Fibroblast of lung (primary cell): Measurements from ENCODE around the gene PNLDC1. TPM values are rescaled to one million over a fixed set of nuclear protein-coding genes. Genes with fewer than 3 reads are reported as not detected.

ENCODE experiments used
- DNase-seq, 2 donors: peaks; one replicate each; pipeline versions ENCODE4 v3.0.0 to v3.0.0-alpha.2; 2010; ENCODE audit warnings: low read depth in 2 of 2
- H2AFZ ChIP-seq: 2 replicates; pipeline ENCODE4 v1.5.1; 2012; ENCODE audit warnings: low read length, control low read depth, inconsistent platforms
- H3K27ac ChIP-seq: 2 replicates; pipeline ENCODE4 v1.5.1; 2011; ENCODE audit warnings: low read length, control low read depth; ENCODE audit not compliant: insufficient read depth
- H3K27me3 ChIP-seq: 2 replicates; pipeline ENCODE4 v1.5.1; 2011; ENCODE audit warnings: mild to moderate bottlenecking, low read length; ENCODE audit not compliant: control insufficient read depth, insufficient read depth
- H3K36me3 ChIP-seq: 2 replicates; pipeline ENCODE4 v1.5.1; 2011; ENCODE audit warnings: low read length; ENCODE audit not compliant: control insufficient read depth, insufficient read depth
- H3K4me1 ChIP-seq: 2 replicates; pipeline ENCODE4 v1.5.1; 2011; ENCODE audit warnings: low read length; ENCODE audit not compliant: control insufficient read depth, insufficient read depth; ENCODE audit errors: extremely low read depth
- H3K4me2 ChIP-seq: 2 replicates; pipeline ENCODE4 v1.5.1; 2011; ENCODE audit warnings: low read length, control low read depth; ENCODE audit not compliant: insufficient read depth; ENCODE audit errors: extremely low read depth
- H3K4me3 ChIP-seq, 4 experiments: fragments of 200-600 bp in 1 of 4; sonication (generic) in 1 of 4; replicated peaks in 1 of 4; 2 replicates each; pipeline ENCODE4 v1.5.1; 2011 to 2016; ENCODE audit warnings: low read length in 4 of 4, low read depth in 3 of 4, mild to moderate bottlenecking in 3 of 4, control low read depth in 2 of 4, inconsistent platforms in 1 of 4, mixed read lengths in 1 of 4; ENCODE audit not compliant: insufficient read depth in 1 of 4; ENCODE audit errors: control extremely low read depth in 1 of 4
- H3K79me2 ChIP-seq: 2 replicates; pipeline ENCODE4 v1.5.1; 2012; ENCODE audit warnings: mild to moderate bottlenecking, low read length, inconsistent platforms; ENCODE audit not compliant: control insufficient read depth, insufficient read depth
- H3K9ac ChIP-seq: 2 replicates; pipeline ENCODE4 v1.5.1; 2011; ENCODE audit warnings: mild to moderate bottlenecking, low read length, control low read depth; ENCODE audit not compliant: insufficient read depth
- H3K9me3 ChIP-seq: 2 replicates; pipeline ENCODE4 v1.5.1; 2012; ENCODE audit warnings: low read depth, low read length; ENCODE audit not compliant: control insufficient read depth, insufficient read depth
- H4K20me1 ChIP-seq: 2 replicates; pipeline ENCODE4 v1.5.1; 2011; ENCODE audit warnings: low read length; ENCODE audit not compliant: control insufficient read depth, insufficient read depth; ENCODE audit errors: extremely low read depth
- EZH2 ChIP-seq: IDR thresholded peaks from 2 replicates; pipeline ENCODE4 v1.5.1; 2012; ENCODE audit warnings: low read length, control low read depth, mild to moderate bottlenecking; ENCODE audit errors: missing control alignments
- polyA plus RNA-seq, 2 donors: library from polyadenylated mRNA; depleted of rRNA in 1 of 2; stranded (reverse) in 1 of 2; unstranded in 1 of 2; fragments of >200 nt; gene quantifications; 2 replicates each; pipeline ENCODE4 v1.2.1, GENCODE V29; 2011 to 2012; ENCODE audit warnings: missing spikeins in 1 of 2
- total RNA-seq: library from RNA; depleted of rRNA; stranded (reverse); fragments of >200 nt; gene quantifications from 2 replicates; pipeline ENCODE4 v1.2.1, GENCODE V29; 2014
- TF ChIP-seq, protein P1 (sequence below), 2 donors: IDR thresholded peaks in 1 of 2; conservative IDR thresholded peaks in 1 of 2; 1 replicate in 1 of 2; 2 replicates in 1 of 2; pipeline ENCODE4 v1.5.1; 2011 to 2012; ENCODE audit warnings: low read length in 2 of 2, control low read depth in 1 of 2, inconsistent platforms in 1 of 2, low read depth in 1 of 2, mild to moderate bottlenecking in 1 of 2

PNLDC1 gene
- total and polyA plus RNA-seq, 2 donors (not counting 1 experiment from before 2014, with no cell fraction given), result not detected

DNA sequence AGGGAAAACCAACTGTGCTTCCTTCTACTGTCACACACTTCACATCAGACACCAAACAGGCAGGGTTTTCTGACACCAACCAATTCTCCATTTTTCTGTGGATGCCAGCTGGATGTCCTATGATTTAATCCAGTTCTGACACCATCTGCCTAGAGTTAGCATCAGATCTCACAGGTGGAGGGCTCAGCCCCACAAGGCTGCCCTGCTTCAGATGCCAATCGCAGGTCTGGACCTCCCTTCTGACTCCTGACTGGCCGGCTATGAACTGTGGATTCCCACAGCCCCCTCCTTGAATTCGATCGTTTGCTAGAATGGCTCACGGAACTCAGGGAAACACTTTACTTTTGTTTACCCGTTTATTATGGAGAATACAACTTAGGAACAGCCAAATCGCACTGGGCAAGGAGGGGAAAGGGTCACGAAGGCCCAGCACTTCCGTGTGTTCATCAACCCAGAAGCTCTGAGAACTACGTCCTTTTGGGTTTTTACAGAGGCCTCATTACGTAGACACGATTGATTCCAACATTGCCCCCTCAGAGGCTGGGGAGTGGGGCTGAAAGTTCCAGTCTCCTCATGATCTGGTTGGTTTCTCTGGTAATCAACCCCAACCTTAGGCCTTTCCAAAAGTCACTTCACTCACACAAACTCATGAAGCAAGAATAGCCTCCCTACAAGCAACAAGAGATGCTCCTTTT is 65.3 kb downstream of the PNLDC1 start:
- DNase-seq, result no peak
- Histone ChIP-seq H3K4me3 (no peak overlapping the region), H4K20me1 (no peaks in the 10 kb centered on the region), H2AFZ (no peak overlapping the region), H3K4me1 (no peaks in the 10 kb centered on the region), H3K27me3 (no peaks in the 10 kb centered on the region), H3K27ac (no peak overlapping the region), H3K9ac (no peak overlapping the region), H3K36me3 (no peaks in the 10 kb centered on the region), H3K9me3 (no peaks in the 10 kb centered on the region), H3K79me2 (no peaks in the 10 kb centered on the region), H3K4me2 (no peak overlapping the region)
- TF ChIP-seq, protein P1, sequence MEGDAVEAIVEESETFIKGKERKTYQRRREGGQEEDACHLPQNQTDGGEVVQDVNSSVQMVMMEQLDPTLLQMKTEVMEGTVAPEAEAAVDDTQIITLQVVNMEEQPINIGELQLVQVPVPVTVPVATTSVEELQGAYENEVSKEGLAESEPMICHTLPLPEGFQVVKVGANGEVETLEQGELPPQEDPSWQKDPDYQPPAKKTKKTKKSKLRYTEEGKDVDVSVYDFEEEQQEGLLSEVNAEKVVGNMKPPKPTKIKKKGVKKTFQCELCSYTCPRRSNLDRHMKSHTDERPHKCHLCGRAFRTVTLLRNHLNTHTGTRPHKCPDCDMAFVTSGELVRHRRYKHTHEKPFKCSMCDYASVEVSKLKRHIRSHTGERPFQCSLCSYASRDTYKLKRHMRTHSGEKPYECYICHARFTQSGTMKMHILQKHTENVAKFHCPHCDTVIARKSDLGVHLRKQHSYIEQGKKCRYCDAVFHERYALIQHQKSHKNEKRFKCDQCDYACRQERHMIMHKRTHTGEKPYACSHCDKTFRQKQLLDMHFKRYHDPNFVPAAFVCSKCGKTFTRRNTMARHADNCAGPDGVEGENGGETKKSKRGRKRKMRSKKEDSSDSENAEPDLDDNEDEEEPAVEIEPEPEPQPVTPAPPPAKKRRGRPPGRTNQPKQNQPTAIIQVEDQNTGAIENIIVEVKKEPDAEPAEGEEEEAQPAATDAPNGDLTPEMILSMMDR (conservative IDR thresholded peaks at IDR 0.05 in 1 of 2, IDR thresholded peaks at IDR 0.05 in 1 of 2; ENCODE audit: low read depth in 1 of 2, low read length in 2 of 2), result no peak
- no peak for TF ChIP-seq EZH2

DNA sequence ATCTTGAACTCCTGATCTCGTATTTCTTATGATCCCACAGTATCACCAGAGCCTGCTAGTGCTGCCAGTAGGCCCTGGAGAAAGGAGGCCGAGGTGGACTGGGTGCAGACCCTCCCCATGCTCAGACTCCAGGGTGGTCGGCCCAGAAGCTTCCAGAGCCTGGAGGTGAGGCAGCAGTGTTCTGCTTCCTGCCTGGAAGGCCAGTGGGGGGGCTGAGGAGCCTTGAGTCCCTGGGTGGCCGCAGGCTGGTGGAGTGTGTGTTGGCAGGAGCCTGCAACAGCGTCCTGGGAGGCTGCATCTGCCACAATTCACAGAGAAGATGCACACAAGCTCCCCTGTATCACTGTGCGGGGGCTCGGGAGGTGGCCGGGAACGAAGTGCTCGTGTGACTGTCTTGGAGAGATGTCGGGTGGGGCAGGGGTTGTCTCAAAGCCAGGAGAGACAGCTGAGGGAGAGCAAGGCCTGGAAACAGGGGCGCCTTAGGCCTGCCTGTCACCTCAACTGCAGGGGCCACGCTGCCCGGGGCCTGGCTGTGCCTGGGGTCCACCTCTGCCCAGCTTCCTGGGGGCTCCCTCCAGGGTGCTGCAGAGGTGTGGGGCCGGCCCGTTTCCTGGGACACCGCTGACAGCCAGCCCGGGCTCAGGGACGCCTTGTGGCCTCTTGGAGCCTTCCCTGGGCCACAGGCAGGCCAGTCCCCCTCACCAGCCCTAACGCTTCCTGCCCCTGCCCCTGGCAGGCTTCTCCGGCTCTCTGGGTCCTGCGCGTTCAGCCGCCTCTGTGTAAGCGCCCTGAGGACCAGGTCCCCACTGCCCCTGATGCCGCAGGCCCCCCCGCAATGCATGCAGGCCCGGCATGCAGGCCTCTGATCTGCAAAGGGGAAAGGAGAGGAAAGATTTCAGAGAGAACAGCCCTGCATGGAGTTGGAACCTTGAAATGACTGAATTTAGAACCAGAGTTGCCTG is 66.5 kb downstream of the PNLDC1 start:
- Histone ChIP-seq H2AFZ (no peak overlapping the region), H3K27me3 (no peaks in the 10 kb centered on the region)
- no peak for DNase-seq

More for the DNA sequence above, 66.5 kb downstream of the PNLDC1 start:
- Histone ChIP-seq H3K4me2 (no peak overlapping the region), H3K4me1 (no peaks in the 10 kb centered on the region), H3K27ac (no peak overlapping the region), H4K20me1 (no peaks in the 10 kb centered on the region), H3K79me2 (no peaks in the 10 kb centered on the region), H3K4me3 (no peak overlapping the region), H3K9me3 (no peaks in the 10 kb centered on the region), H3K36me3 (no peaks in the 10 kb centered on the region), H3K9ac (no peak overlapping the region)
- TF ChIP-seq EZH2, result no peak
- TF ChIP-seq, protein P1 (conservative IDR thresholded peaks at IDR 0.05 in 1 of 2, IDR thresholded peaks at IDR 0.05 in 1 of 2; ENCODE audit: low read depth in 1 of 2, low read length in 2 of 2), result no peak

Other genes starting within 250 kb of the PNLDC1 start
- gene SOD2, start 107.0 kb upstream of the PNLDC1 start, total RNA-seq, result 1,311 and 1,558 TPM in 2 replicates
- gene SOD2, start 107.0 kb upstream of the PNLDC1 start, polyA plus RNA-seq, result 96.1 and 124 TPM in 2 replicates
- gene WTAP, start 72.8 kb upstream of the PNLDC1 start, total RNA-seq, result 124 and 137 TPM in 2 replicates
- gene WTAP, start 72.8 kb upstream of the PNLDC1 start, polyA plus RNA-seq, result 52.7 and 63.0 TPM in 2 replicates
- gene ACAT2, start 38.2 kb upstream of the PNLDC1 start, total RNA-seq, result 37.5 and 121 TPM in 2 replicates
- gene ACAT2, start 38.2 kb upstream of the PNLDC1 start, polyA plus RNA-seq, result 108 TPM in 2 replicates
- gene TCP1, start 10.7 kb upstream of the PNLDC1 start, total RNA-seq, result 200 and 231 TPM in 2 replicates
- 142 and 163 TPM in 2 replicates for gene TCP1, start 10.7 kb upstream of the PNLDC1 start, polyA plus RNA-seq
- gene MRPL18, start 9.8 kb upstream of the PNLDC1 start, total RNA-seq, result 80.4 and 82.7 TPM in 2 replicates
- 87.1 and 101 TPM in 2 replicates for gene MRPL18, start 9.8 kb upstream of the PNLDC1 start, polyA plus RNA-seq
- not detected in 2 replicates for gene MAS1, start 90.7 kb downstream of the PNLDC1 start, total RNA-seq
- not detected in 2 replicates for gene MAS1, start 90.7 kb downstream of the PNLDC1 start, polyA plus RNA-seq
- 233 and 300 TPM in 2 replicates for gene IGF2R, start 168.8 kb downstream of the PNLDC1 start, total RNA-seq
- gene IGF2R, start 168.8 kb downstream of the PNLDC1 start, polyA plus RNA-seq, result 37.6 and 48.5 TPM in 2 replicates